ENCODE measurements around the gene KCNJ13.

- TF ChIP-seq CTCF (IDR thresholded peaks at IDR 0.05; ENCODE audit: low read length): no peak
- TF ChIP-seq EZH2 (IDR thresholded peaks at IDR 0.05; ENCODE audit: borderline replicate concordance, low read length): no peak
Observed at GRCh38 chr2:232817756-232818155, 41.4 kb upstream of the KCNJ13 start.
